Osteoblast (primary cell): Measurements from ENCODE around the gene CLEC4M. TPM values are rescaled to one million over a fixed set of nuclear protein-coding genes. Genes with fewer than 3 reads are reported as not detected.

Source experiments
- DNase-seq: peaks from one replicate; pipeline ENCODE4 v3.0.0; 2011; ENCODE audit warnings: low spot score, mixed read lengths; ENCODE audit not compliant: insufficient read length; ENCODE audit errors: missing footprints
- H2AFZ ChIP-seq: 2 replicates; pipeline ENCODE4 v1.6.0; 2011; ENCODE audit warnings: mild to moderate bottlenecking, low read length
- H3K27ac ChIP-seq: 2 replicates; pipeline ENCODE4 v1.5.1; 2011; ENCODE audit warnings: mild to moderate bottlenecking, low read depth, low read length, moderate library complexity
- H3K27me3 ChIP-seq: 2 replicates; pipeline ENCODE4 v1.6.0; 2012; ENCODE audit warnings: mild to moderate bottlenecking, control low read depth, inconsistent platforms, low read length, moderate library complexity; ENCODE audit not compliant: insufficient read depth
- H3K36me3 ChIP-seq: 2 replicates; pipeline ENCODE4 v1.5.1; 2011; ENCODE audit warnings: mild to moderate bottlenecking, low read length, control low read depth, moderate library complexity; ENCODE audit not compliant: insufficient read depth
- H3K4me1 ChIP-seq: 2 replicates; pipeline ENCODE4 v1.5.1; 2011; ENCODE audit warnings: mild to moderate bottlenecking, low read length, control low read depth, moderate library complexity; ENCODE audit not compliant: insufficient read depth
- H3K4me2 ChIP-seq: 2 replicates; pipeline ENCODE4 v1.6.0; 2011; ENCODE audit warnings: mild to moderate bottlenecking, low read length; ENCODE audit not compliant: insufficient read depth
- H3K4me3 ChIP-seq: fragments of 200-600 bp; sonication (generic); 3 replicates; pipeline ENCODE4 v1.5.1; 2012; ENCODE audit warnings: mild to moderate bottlenecking, low read length, inconsistent platforms; ENCODE audit not compliant: insufficient read depth
- H3K79me2 ChIP-seq: 2 replicates; pipeline ENCODE4 v1.6.0; 2012; ENCODE audit warnings: mild to moderate bottlenecking, low read length, control low read depth, inconsistent platforms; ENCODE audit not compliant: insufficient read depth
- H3K9me3 ChIP-seq: 2 replicates; pipeline ENCODE4 v1.5.1; 2011; ENCODE audit warnings: low read depth, low read length, control low read depth
- H4K20me1 ChIP-seq: 2 replicates; pipeline ENCODE4 v1.6.0; 2012; ENCODE audit warnings: mild to moderate bottlenecking, low read length, control low read depth; ENCODE audit not compliant: insufficient read depth
- CTCF ChIP-seq: IDR thresholded peaks from 2 replicates; pipeline ENCODE4 v1.5.1; 2011; ENCODE audit warnings: mild to moderate bottlenecking, low read depth, low read length, moderate library complexity; ENCODE audit errors: extremely low read depth
- total RNA-seq: library from RNA; depleted of rRNA; stranded (reverse); fragments of >200 nt; gene quantifications from 2 replicates; pipeline ENCODE4 v1.2.3, GENCODE V29; 2012

The CLEC4M gene
- total RNA-seq, 1 donor = not detected

GRCh38 chr19:7772752-7773291 lies 9.8 kb downstream of the CLEC4M start:
- Histone ChIP-seq H3K4me1 (no peaks in the 10 kb centered on the region), H3K4me2 (no peak overlapping the region), H3K27ac (no peak overlapping the region), H3K27me3 (peaks cover 10% of the 10 kb centered on the region), H3K4me3 (no peak overlapping the region), H3K36me3 (no peaks in the 10 kb centered on the region), H3K79me2 (no peaks in the 10 kb centered on the region), H2AFZ (no peak overlapping the region), H4K20me1 (no peaks in the 10 kb centered on the region), H3K9me3 (no peaks in the 10 kb centered on the region)
- DNase-seq = no peak
- no peak for TF ChIP-seq CTCF

GRCh38 chr19:7773841-7774240 lies 10.8 kb downstream of the CLEC4M start:
- Histone ChIP-seq H2AFZ (no peak overlapping the region), H3K4me3 (no peak overlapping the region), H3K36me3 (no peaks in the 10 kb centered on the region), H4K20me1 (no peaks in the 10 kb centered on the region), H3K79me2 (no peaks in the 10 kb centered on the region), H3K9me3 (no peaks in the 10 kb centered on the region), H3K4me2 (no peak overlapping the region), H3K4me1 (no peaks in the 10 kb centered on the region), H3K27ac (no peak overlapping the region), H3K27me3 (peaks cover 10% of the 10 kb centered on the region)
- TF ChIP-seq CTCF = no peak
- DNase-seq = no peak

GRCh38 chr19:7775761-7776160 lies 12.7 kb downstream of the CLEC4M start:
- no peaks in the 10 kb centered on the region for H4K20me1 ChIP-seq
- DNase-seq = no peak
- H3K4me2 ChIP-seq = no peak overlapping the region
- no peaks in the 10 kb centered on the region for H3K36me3 ChIP-seq
- H2AFZ ChIP-seq = no peak overlapping the region
- no peak for TF ChIP-seq CTCF
- H3K27me3 ChIP-seq = peaks cover 20% of the 10 kb centered on the region
- H3K4me3 ChIP-seq = no peak overlapping the region
- H3K9me3 ChIP-seq = no peaks in the 10 kb centered on the region
- H3K27ac ChIP-seq = no peak overlapping the region
- no peaks in the 10 kb centered on the region for H3K4me1 ChIP-seq
- H3K79me2 ChIP-seq = no peaks in the 10 kb centered on the region

- no peak overlapping the region for H3K27ac ChIP-seq
- H3K79me2 ChIP-seq = no peaks in the 10 kb centered on the region
- no peaks in the 10 kb centered on the region for H3K4me1 ChIP-seq
- no peak for TF ChIP-seq CTCF
- DNase-seq = no peak
- H3K36me3 ChIP-seq = no peaks in the 10 kb centered on the region
- H3K9me3 ChIP-seq = no peaks in the 10 kb centered on the region
- H2AFZ ChIP-seq = no peak overlapping the region
- no peaks in the 10 kb centered on the region for H4K20me1 ChIP-seq
- no peak overlapping the region for H3K4me3 ChIP-seq
- peaks cover 32% of the 10 kb centered on the region for H3K27me3 ChIP-seq
- no peak overlapping the region for H3K4me2 ChIP-seq
Measured at GRCh38 chr19:7778081-7778480, 15.0 kb downstream of the CLEC4M start.
